RWPE2 (cell line): ENCODE results near the gene ANO2.

Source experiments
- ATAC-seq: fragments of 200-7000 bp; cut with Tn5 transposase; 3 replicates; pipeline ENCODE4 v1.9.1; 2021; ENCODE audit warnings: low read depth
- DNase-seq: peaks from one replicate; pipeline ENCODE4 v3.0.0-alpha.2; 2020; ENCODE audit warnings: low spot score
- H3K27ac ChIP-seq: fragments of 450-650 bp; 2 replicates; pipeline ENCODE4 v1.5.1; 2017; ENCODE audit warnings: mild to moderate bottlenecking; ENCODE audit not compliant: poor library complexity, severe bottlenecking
- H3K27me3 ChIP-seq: fragments of 250-450 bp; sonication (Bioruptor Pico); 2 replicates; pipeline ENCODE4 v1.5.1; 2021; ENCODE audit warnings: mild to moderate bottlenecking, moderate library complexity; ENCODE audit not compliant: insufficient read depth, poor library complexity, severe bottlenecking
- H3K36me3 ChIP-seq: fragments of 250-450 bp; sonication (Bioruptor Pico); 2 replicates; pipeline ENCODE4 v1.5.1; 2020; ENCODE audit warnings: low read depth, mild to moderate bottlenecking, moderate library complexity
- H3K4me1 ChIP-seq: fragments of 250-450 bp; sonication (Bioruptor Pico); 2 replicates; pipeline ENCODE4 v1.5.1; 2021; ENCODE audit warnings: mild to moderate bottlenecking, moderate library complexity; ENCODE audit not compliant: insufficient read depth, poor library complexity, severe bottlenecking
- H3K4me3 ChIP-seq: fragments of 250-450 bp; sonication (Bioruptor Pico); 2 replicates; pipeline ENCODE4 v1.5.1; 2021; ENCODE audit warnings: mild to moderate bottlenecking, moderate library complexity; ENCODE audit not compliant: severe bottlenecking
- H3K9me3 ChIP-seq: fragments of 250-450 bp; sonication (Bioruptor Pico); 2 replicates; pipeline ENCODE4 v1.5.1; 2021; ENCODE audit warnings: mild to moderate bottlenecking, moderate library complexity; ENCODE audit not compliant: severe bottlenecking
- CTCF ChIP-seq: fragments of 450-650 bp; IDR thresholded peaks from one replicate; pipeline ENCODE4 v1.5.1; 2017; ENCODE audit warnings: mild to moderate bottlenecking, moderate library complexity; ENCODE audit not compliant: poor library complexity, severe bottlenecking

Gene ANO2

GRCh38 chr12:5976196-5976595, 31.1 kb upstream of the ANO2 start:
- DNase-seq (no peak), ATAC-seq (no peak)
- no peak for TF ChIP-seq CTCF
- H3K36me3 ChIP-seq = no peaks in the 10 kb centered on the region
- H3K27ac ChIP-seq = no peak overlapping the region
- no peak overlapping the region for H3K4me3 ChIP-seq
- no peaks in the 10 kb centered on the region for H3K4me1 ChIP-seq
- peaks cover 5% of the 10 kb centered on the region for H3K27me3 ChIP-seq
- H3K9me3 ChIP-seq = no peaks in the 10 kb centered on the region

- ATAC-seq = no peak
- DNase-seq = no peak
- no peak overlapping the region for H3K27ac ChIP-seq
- no peaks in the 10 kb centered on the region for H3K36me3 ChIP-seq
- no peak overlapping the region for H3K4me3 ChIP-seq
- TF ChIP-seq CTCF = no peak
- H3K27me3 ChIP-seq = peaks cover 5% of the 10 kb centered on the region
- H3K4me1 ChIP-seq = no peaks in the 10 kb centered on the region
- no peaks in the 10 kb centered on the region for H3K9me3 ChIP-seq
Measured at GRCh38 chr12:5973461-5974115, 28.5 kb upstream of the ANO2 start.

- H3K27me3 ChIP-seq = peaks cover 3% of the 10 kb centered on the region
- DNase-seq (no peak), ATAC-seq (no peak)
- no peaks in the 10 kb centered on the region for H3K36me3 ChIP-seq
- H3K27ac ChIP-seq = no peak overlapping the region
- H3K4me1 ChIP-seq = no peaks in the 10 kb centered on the region
- TF ChIP-seq CTCF = no peak
- H3K9me3 ChIP-seq = no peaks in the 10 kb centered on the region
- H3K4me3 ChIP-seq = no peak overlapping the region
Measured at GRCh38 chr12:5972387-5972786, 27.3 kb upstream of the ANO2 start.

GRCh38 chr12:5971194-5971850, 26.3 kb upstream of the ANO2 start:
- DNase-seq = no peak
- Histone ChIP-seq H3K4me3 (no peak overlapping the region), H3K27ac (no peak overlapping the region), H3K9me3 (no peaks in the 10 kb centered on the region), H3K4me1 (no peaks in the 10 kb centered on the region), H3K36me3 (no peaks in the 10 kb centered on the region), H3K27me3 (no peaks in the 10 kb centered on the region)
- no peak for TF ChIP-seq CTCF
- no peak for ATAC-seq
